Mesendoderm (in vitro differentiated cells): Measurements from ENCODE around the gene KCNK18.
"Not testable (repeated sequence)": the region's sequence is repeated elsewhere in the genome, so short reads cannot be mapped to it uniquely, and the experiment has no call there.

Source experiments
- DNase-seq: peaks from one replicate; pipeline ENCODE4 v3.0.0; 2013
- H2AK5ac ChIP-seq: 2 replicates; pipeline ENCODE4 v1.6.1; 2013; ENCODE audit warnings: low read length, inconsistent platforms
- H2BK120ac ChIP-seq: 2 replicates; pipeline ENCODE4 v1.6.1; 2013; ENCODE audit warnings: low read depth, mild to moderate bottlenecking, low read length, moderate library complexity, mixed read lengths
- H2BK15ac ChIP-seq: replicated peaks from 2 replicates; pipeline ENCODE4 v1.6.1; 2013; ENCODE audit warnings: low read depth, mild to moderate bottlenecking, moderate library complexity
- H2BK5ac ChIP-seq: 2 replicates; pipeline ENCODE4 v1.6.1; 2013; ENCODE audit warnings: low read length, inconsistent platforms
- H3K18ac ChIP-seq: 2 replicates; pipeline ENCODE4 v1.6.1; 2013; ENCODE audit warnings: mild to moderate bottlenecking, low read length, mixed read lengths
- H3K23ac ChIP-seq: one replicate; pipeline ENCODE4 v1.6.1; 2013; ENCODE audit warnings: low read length
- H3K27ac ChIP-seq: 2 replicates; pipeline ENCODE4 v1.5.1; 2013; ENCODE audit warnings: low read depth, mild to moderate bottlenecking, inconsistent platforms, low read length, moderate library complexity
- H3K27me3 ChIP-seq: 2 replicates; pipeline ENCODE4 v1.6.1; 2013; ENCODE audit warnings: low read length, control low read depth, mild to moderate bottlenecking, inconsistent platforms; ENCODE audit not compliant: insufficient read depth, poor library complexity
- H3K36me3 ChIP-seq: 2 replicates; pipeline ENCODE4 v1.6.1; 2013; ENCODE audit warnings: low read length, inconsistent platforms; ENCODE audit not compliant: control insufficient read depth, insufficient read depth
- H3K4ac ChIP-seq: one replicate; pipeline ENCODE4 v1.6.1; 2013; ENCODE audit warnings: low read depth, mild to moderate bottlenecking, low read length, moderate library complexity
- H3K4me1 ChIP-seq: 2 replicates; pipeline ENCODE4 v1.6.1; 2013; ENCODE audit warnings: low read depth, low read length, inconsistent platforms; ENCODE audit not compliant: control insufficient read depth
- H3K4me2 ChIP-seq: 2 replicates; pipeline ENCODE4 v1.6.1; 2013; ENCODE audit warnings: low read length
- H3K4me3 ChIP-seq: 2 replicates; pipeline ENCODE4 v1.5.1; 2013; ENCODE audit warnings: mild to moderate bottlenecking, low read length
- H3K56ac ChIP-seq: one replicate; pipeline ENCODE4 v1.6.1; 2013; ENCODE audit warnings: low read length
- H3K79me1 ChIP-seq: 2 replicates; pipeline ENCODE4 v1.6.1; 2013; ENCODE audit warnings: low read length, inconsistent platforms
- H3K79me2 ChIP-seq: 2 replicates; pipeline ENCODE4 v1.6.1; 2013; ENCODE audit warnings: mild to moderate bottlenecking, low read length; ENCODE audit not compliant: control insufficient read depth, insufficient read depth
- H3K9ac ChIP-seq: 2 replicates; pipeline ENCODE4 v1.6.1; 2013; ENCODE audit warnings: low read length, inconsistent platforms
- H4K5ac ChIP-seq: one replicate; pipeline ENCODE4 v1.6.1; 2013; ENCODE audit warnings: low read length
- H4K8ac ChIP-seq: one replicate; pipeline ENCODE4 v1.6.1; 2013; ENCODE audit warnings: low read depth, mild to moderate bottlenecking, control low read depth, low read length, moderate library complexity
- WGBS: extraction: QIAGEN DNeasy Blood & Tissue Kit; methylation state at CpG from one replicate; pipeline ENCODE4 v1.1.7; 2013; ENCODE audit warnings: low lambda C conversion rate, missing lambda C conversion rate; ENCODE audit not compliant: insufficient coverage; ENCODE audit errors: extremely low coverage; 5-methylcytosine and 5-hydroxymethylcytosine counted together

Gene KCNK18

GRCh38 chr10:117185817-117186216 lies 11.5 kb upstream of the KCNK18 start:
- not testable (repeated sequence) for H2BK15ac ChIP-seq, H3K4me2 ChIP-seq, H4K8ac ChIP-seq, H3K18ac ChIP-seq, H3K79me2 ChIP-seq, H3K4me1 ChIP-seq, H4K5ac ChIP-seq, H3K9ac ChIP-seq, H2BK5ac ChIP-seq, H3K27me3 ChIP-seq, H2BK120ac ChIP-seq, H3K36me3 ChIP-seq, H3K27ac ChIP-seq, DNase-seq, H3K56ac ChIP-seq, H3K4me3 ChIP-seq, H3K79me1 ChIP-seq, H3K4ac ChIP-seq, H2AK5ac ChIP-seq, H3K23ac ChIP-seq
- no CpG with 5 or more reads among the region's 4 CpGs for WGBS

- H2BK5ac ChIP-seq = no peak overlapping the region
- no peak overlapping the region for H3K23ac ChIP-seq
- no peak overlapping the region for H3K4ac ChIP-seq
- H2BK15ac ChIP-seq = no peak overlapping the region
- no peak overlapping the region for H4K5ac ChIP-seq
- no peak overlapping the region for H2AK5ac ChIP-seq
- no peaks in the 10 kb centered on the region for H3K36me3 ChIP-seq
- no peaks in the 10 kb centered on the region for H3K27me3 ChIP-seq
- peak; percentile 62 for DNase-seq
- H3K4me2 ChIP-seq = no peak overlapping the region
- no peaks in the 10 kb centered on the region for H3K79me1 ChIP-seq
- no peak overlapping the region for H3K18ac ChIP-seq
- no peak overlapping the region for H3K4me3 ChIP-seq
- H3K9ac ChIP-seq = no peak overlapping the region
- H4K8ac ChIP-seq = no peak overlapping the region
- no peak overlapping the region for H2BK120ac ChIP-seq
- no peak overlapping the region for H3K27ac ChIP-seq
- whole genome bisulfite sequencing = no CpG with 5 or more reads among the region's 4 CpGs
- H3K4me1 ChIP-seq = no peaks in the 10 kb centered on the region
- peak overlapping the region; percentile 11 for H3K56ac ChIP-seq
- H3K79me2 ChIP-seq = no peaks in the 10 kb centered on the region
Measured at GRCh38 chr10:117186832-117187615, 10.3 kb upstream of the KCNK18 start.

- no CpG with 5 or more reads among the region's 2 CpGs for WGBS
- Histone ChIP-seq H3K4ac (no peak overlapping the region), H3K27ac (no peak overlapping the region), H3K79me2 (no peaks in the 10 kb centered on the region), H2BK15ac (no peak overlapping the region), H4K5ac (no peak overlapping the region), H3K36me3 (no peaks in the 10 kb centered on the region), H3K9ac (no peak overlapping the region), H3K4me1 (no peaks in the 10 kb centered on the region), H3K79me1 (no peaks in the 10 kb centered on the region), H3K4me2 (no peak overlapping the region), H2AK5ac (no peak overlapping the region), H3K4me3 (no peak overlapping the region), H2BK120ac (no peak overlapping the region), H3K27me3 (no peaks in the 10 kb centered on the region), H2BK5ac (no peak overlapping the region), H3K56ac (no peak overlapping the region), H3K18ac (no peak overlapping the region), H4K8ac (no peak overlapping the region), H3K23ac (no peak overlapping the region)
- DNase-seq = no peak
Measured at GRCh38 chr10:117188371-117188770, 8.9 kb upstream of the KCNK18 start.

GRCh38 chr10:117189557-117189956 lies 7.7 kb upstream of the KCNK18 start:
- no peak overlapping the region for H3K4me3 ChIP-seq
- H3K4me2 ChIP-seq = no peak overlapping the region
- no peaks in the 10 kb centered on the region for H3K79me1 ChIP-seq
- no peak overlapping the region for H3K18ac ChIP-seq
- H2BK15ac ChIP-seq = no peak overlapping the region
- no peak for DNase-seq
- H2BK5ac ChIP-seq = no peak overlapping the region
- H3K79me2 ChIP-seq = no peaks in the 10 kb centered on the region
- H4K5ac ChIP-seq = no peak overlapping the region
- H2BK120ac ChIP-seq = no peak overlapping the region
- H2AK5ac ChIP-seq = no peak overlapping the region
- no peaks in the 10 kb centered on the region for H3K27me3 ChIP-seq
- H3K23ac ChIP-seq = no peak overlapping the region
- H3K27ac ChIP-seq = no peak overlapping the region
- no peak overlapping the region for H3K4ac ChIP-seq
- H3K4me1 ChIP-seq = no peaks in the 10 kb centered on the region
- no CpG with 5 or more reads among the region's 1 CpG for WGBS
- no peaks in the 10 kb centered on the region for H3K36me3 ChIP-seq
- no peak overlapping the region for H4K8ac ChIP-seq
- H3K9ac ChIP-seq = no peak overlapping the region
- H3K56ac ChIP-seq = no peak overlapping the region

GRCh38 chr10:117198088-117198487 lies 799 bp downstream of the KCNK18 start:
- no peak overlapping the region for H3K27ac ChIP-seq
- H3K18ac ChIP-seq = peak overlapping the region; percentile 24
- H3K4me2 ChIP-seq = no peak overlapping the region
- H3K4ac ChIP-seq = no peak overlapping the region
- H3K4me1 ChIP-seq = peaks cover 5% of the 10 kb centered on the region
- H2AK5ac ChIP-seq = no peak overlapping the region
- H3K56ac ChIP-seq = peak overlapping the region; percentile 29
- H3K4me3 ChIP-seq = no peak overlapping the region
- no CpG with 5 or more reads among the region's 4 CpGs for WGBS
- peak; percentile 65 for DNase-seq
- no peaks in the 10 kb centered on the region for H3K79me2 ChIP-seq
- H3K23ac ChIP-seq = no peak overlapping the region
- H4K8ac ChIP-seq = no peak overlapping the region
- no peak overlapping the region for H2BK15ac ChIP-seq
- no peak overlapping the region for H3K9ac ChIP-seq
- H3K79me1 ChIP-seq = no peaks in the 10 kb centered on the region
- no peaks in the 10 kb centered on the region for H3K36me3 ChIP-seq
- no peaks in the 10 kb centered on the region for H3K27me3 ChIP-seq
- H2BK5ac ChIP-seq = no peak overlapping the region
- H4K5ac ChIP-seq = no peak overlapping the region
- H2BK120ac ChIP-seq = no peak overlapping the region

- Histone ChIP-seq H4K5ac (no peak overlapping the region), H3K79me2 (no peaks in the 10 kb centered on the region), H3K18ac (no peak overlapping the region), H2AK5ac (no peak overlapping the region), H2BK5ac (no peak overlapping the region), H3K27ac (no peak overlapping the region), H3K9ac (no peak overlapping the region), H3K23ac (no peak overlapping the region), H3K56ac (no peak overlapping the region), H3K4me1 (peaks cover 5% of the 10 kb centered on the region), H3K4ac (no peak overlapping the region), H3K36me3 (no peaks in the 10 kb centered on the region), H2BK15ac (no peak overlapping the region), H4K8ac (no peak overlapping the region), H3K79me1 (no peaks in the 10 kb centered on the region), H3K27me3 (no peaks in the 10 kb centered on the region), H3K4me2 (no peak overlapping the region), H2BK120ac (no peak overlapping the region), H3K4me3 (no peak overlapping the region)
- no peak for DNase-seq
- WGBS = no CpG with 5 or more reads among the region's 4 CpGs
Measured at GRCh38 chr10:117201826-117202225, 4.5 kb downstream of the KCNK18 start.
